DOHH2 (cell line): ENCODE data around the gene GPR42.

Experiments
- H3F3A ChIP-seq: fragments of 200-600 bp; sonication (generic), shearing (Covaris generic); 2 replicates; pipeline ENCODE4 v1.6.0; 2016; ENCODE audit warnings: antibody characterized with exemption, mild to moderate bottlenecking; ENCODE audit not compliant: control insufficient read depth, insufficient read depth
- H3K27ac ChIP-seq: fragments of 200-600 bp; sonication (generic); 2 replicates; pipeline ENCODE4 v1.5.1; 2014; ENCODE audit warnings: low read depth, mild to moderate bottlenecking, low read length, moderate library complexity
- H3K27me3 ChIP-seq: fragments of 200-600 bp; sonication (generic); 2 replicates; pipeline ENCODE4 v1.6.1; 2014; ENCODE audit warnings: mild to moderate bottlenecking, low read length, mixed read lengths; ENCODE audit not compliant: control insufficient read depth
- H3K36me3 ChIP-seq: fragments of 200-600 bp; sonication (generic); 2 replicates; pipeline ENCODE4 v1.6.1; 2014; ENCODE audit warnings: mild to moderate bottlenecking, low read length, moderate library complexity, mixed read lengths; ENCODE audit not compliant: control insufficient read depth
- H3K4me1 ChIP-seq: fragments of 200-600 bp; sonication (generic); 2 replicates; pipeline ENCODE4 v1.6.1; 2014; ENCODE audit warnings: mild to moderate bottlenecking, low read length, mixed read lengths; ENCODE audit not compliant: control insufficient read depth
- H3K4me2 ChIP-seq: fragments of 200-600 bp; sonication (generic); 2 replicates; pipeline ENCODE4 v1.6.0; 2014; ENCODE audit warnings: mild to moderate bottlenecking, low read length, moderate library complexity
- H3K4me3 ChIP-seq: fragments of 200-600 bp; sonication (generic); 2 replicates; pipeline ENCODE4 v1.5.1; 2014; ENCODE audit warnings: mild to moderate bottlenecking, low read length, mixed read lengths
- H3K79me2 ChIP-seq: fragments of 200-600 bp; sonication (generic); 2 replicates; pipeline ENCODE4 v1.6.1; 2014; ENCODE audit warnings: mild to moderate bottlenecking, low read length, mixed read lengths; ENCODE audit not compliant: control insufficient read depth
- H3K9me2 ChIP-seq: fragments of 200-600 bp; sonication (generic); replicated peaks from 2 replicates; pipeline ENCODE4 v1.6.1; 2014; ENCODE audit warnings: mild to moderate bottlenecking, low read length, mixed read lengths; ENCODE audit not compliant: control insufficient read depth
- H3K9me3 ChIP-seq: fragments of 200-600 bp; sonication (generic); 2 replicates; pipeline ENCODE4 v1.6.1; 2014; ENCODE audit warnings: antibody characterized with exemption, low read length, mixed read lengths; ENCODE audit not compliant: control insufficient read depth, insufficient read depth
- H4K20me1 ChIP-seq: fragments of 200-600 bp; sonication (generic); 2 replicates; pipeline ENCODE4 v1.6.0; 2014; ENCODE audit warnings: low read depth, mild to moderate bottlenecking, antibody characterized with exemption, low read length, moderate library complexity; ENCODE audit not compliant: control insufficient read depth, insufficient read depth
- EZH2phosphoT487 ChIP-seq: fragments of 200-600 bp; sonication (generic); IDR thresholded peaks from 2 replicates; pipeline ENCODE4 v1.6.1; 2017; ENCODE audit warnings: borderline replicate concordance, mild to moderate bottlenecking, antibody characterized with exemption, low read length, moderate library complexity, mixed read lengths
- TF ChIP-seq, protein P1 (sequence below): fragments of 200-600 bp; sonication (generic); IDR thresholded peaks from one replicate; pipeline ENCODE4 v1.5.1; 2014; ENCODE audit warnings: antibody characterized with exemption, mild to moderate bottlenecking, low read depth, low read length; ENCODE audit not compliant: poor library complexity, severe bottlenecking

The GPR42 gene

GRCh38 chr19:35330475-35330874, 40.4 kb upstream of the GPR42 start:
- Histone ChIP-seq H3F3A (peaks cover 53% of the 10 kb centered on the region), H3K27ac (peak overlapping the region; percentile 98), H3K9me2 (no peaks in the 10 kb centered on the region), H3K9me3 (no peaks in the 10 kb centered on the region), H3K79me2 (peaks cover 98% of the 10 kb centered on the region), H4K20me1 (peaks cover 12% of the 10 kb centered on the region), H3K27me3 (no peaks in the 10 kb centered on the region), H3K4me2 (peak overlapping the region; percentile 92), H3K4me3 (peak overlapping the region; percentile 83), H3K4me1 (peaks cover 82% of the 10 kb centered on the region), H3K36me3 (peaks cover 68% of the 10 kb centered on the region)
- TF ChIP-seq, protein P1, sequence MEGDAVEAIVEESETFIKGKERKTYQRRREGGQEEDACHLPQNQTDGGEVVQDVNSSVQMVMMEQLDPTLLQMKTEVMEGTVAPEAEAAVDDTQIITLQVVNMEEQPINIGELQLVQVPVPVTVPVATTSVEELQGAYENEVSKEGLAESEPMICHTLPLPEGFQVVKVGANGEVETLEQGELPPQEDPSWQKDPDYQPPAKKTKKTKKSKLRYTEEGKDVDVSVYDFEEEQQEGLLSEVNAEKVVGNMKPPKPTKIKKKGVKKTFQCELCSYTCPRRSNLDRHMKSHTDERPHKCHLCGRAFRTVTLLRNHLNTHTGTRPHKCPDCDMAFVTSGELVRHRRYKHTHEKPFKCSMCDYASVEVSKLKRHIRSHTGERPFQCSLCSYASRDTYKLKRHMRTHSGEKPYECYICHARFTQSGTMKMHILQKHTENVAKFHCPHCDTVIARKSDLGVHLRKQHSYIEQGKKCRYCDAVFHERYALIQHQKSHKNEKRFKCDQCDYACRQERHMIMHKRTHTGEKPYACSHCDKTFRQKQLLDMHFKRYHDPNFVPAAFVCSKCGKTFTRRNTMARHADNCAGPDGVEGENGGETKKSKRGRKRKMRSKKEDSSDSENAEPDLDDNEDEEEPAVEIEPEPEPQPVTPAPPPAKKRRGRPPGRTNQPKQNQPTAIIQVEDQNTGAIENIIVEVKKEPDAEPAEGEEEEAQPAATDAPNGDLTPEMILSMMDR: no peak
- TF ChIP-seq EZH2phosphoT487: no peak

GRCh38 chr19:35331551-35332214, 39.2 kb upstream of the GPR42 start:
- H3K36me3 ChIP-seq: peaks cover 80% of the 10 kb centered on the region
- peaks cover 82% of the 10 kb centered on the region for H3K4me1 ChIP-seq
- H3K79me2 ChIP-seq: peaks cover 98% of the 10 kb centered on the region
- peak overlapping the region; percentile 98 for H3K27ac ChIP-seq
- no peaks in the 10 kb centered on the region for H3K9me2 ChIP-seq
- H3K9me3 ChIP-seq: no peaks in the 10 kb centered on the region
- peak overlapping the region; percentile 83 for H3K4me3 ChIP-seq
- peaks cover 19% of the 10 kb centered on the region for H4K20me1 ChIP-seq
- H3K27me3 ChIP-seq: no peaks in the 10 kb centered on the region
- TF ChIP-seq, protein P1: no peak
- peak overlapping the region; percentile 92 for H3K4me2 ChIP-seq
- peaks cover 53% of the 10 kb centered on the region for H3F3A ChIP-seq

GRCh38 chr19:35332817-35333216, 38.1 kb upstream of the GPR42 start:
- Histone ChIP-seq H3K4me1 (peaks cover 82% of the 10 kb centered on the region), H3K79me2 (peaks cover 98% of the 10 kb centered on the region), H3K27me3 (no peaks in the 10 kb centered on the region), H3K9me2 (no peaks in the 10 kb centered on the region), H3K36me3 (peaks cover 91% of the 10 kb centered on the region), H3K4me3 (peak overlapping the region; percentile 83), H4K20me1 (peaks cover 23% of the 10 kb centered on the region), H3F3A (peaks cover 59% of the 10 kb centered on the region), H3K4me2 (peak overlapping the region; percentile 92), H3K9me3 (no peaks in the 10 kb centered on the region), H3K27ac (peak overlapping the region; percentile 98)
- TF ChIP-seq, protein P1: no peak
- TF ChIP-seq EZH2phosphoT487: no peak
